ENCODE measurements around the gene TMEM151A. TPM values are rescaled to one million over a fixed set of nuclear protein-coding genes. Genes with fewer than 3 reads are reported as not detected.
"Not testable (repeated sequence)": the region's sequence is repeated elsewhere in the genome, so short reads cannot be mapped to it uniquely, and the experiment has no call there.

Gene TMEM151A
- total RNA-seq, 2 donors from 2014 or later, result 0.27 TPM; not detected in 1

DNA sequence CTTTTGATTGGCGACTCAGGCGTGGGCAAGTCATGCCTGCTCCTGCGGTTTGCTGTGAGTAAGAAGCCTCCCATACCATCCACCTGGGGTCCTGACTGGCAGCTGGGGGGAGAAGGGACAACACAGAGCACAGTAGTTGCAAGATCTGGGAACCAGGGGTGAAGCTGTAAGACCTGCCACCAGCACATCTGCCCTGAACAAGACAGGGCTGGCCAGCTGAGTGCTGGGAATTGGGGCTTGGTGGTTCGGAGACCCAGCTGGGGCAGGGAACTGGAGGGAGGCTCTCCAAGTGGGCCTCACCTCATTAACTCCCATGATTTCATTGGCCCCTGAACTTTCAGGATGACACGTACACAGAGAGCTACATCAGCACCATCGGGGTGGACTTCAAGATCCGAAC lies 19.9 kb upstream of the TMEM151A start:
- TF ChIP-seq, protein P1, sequence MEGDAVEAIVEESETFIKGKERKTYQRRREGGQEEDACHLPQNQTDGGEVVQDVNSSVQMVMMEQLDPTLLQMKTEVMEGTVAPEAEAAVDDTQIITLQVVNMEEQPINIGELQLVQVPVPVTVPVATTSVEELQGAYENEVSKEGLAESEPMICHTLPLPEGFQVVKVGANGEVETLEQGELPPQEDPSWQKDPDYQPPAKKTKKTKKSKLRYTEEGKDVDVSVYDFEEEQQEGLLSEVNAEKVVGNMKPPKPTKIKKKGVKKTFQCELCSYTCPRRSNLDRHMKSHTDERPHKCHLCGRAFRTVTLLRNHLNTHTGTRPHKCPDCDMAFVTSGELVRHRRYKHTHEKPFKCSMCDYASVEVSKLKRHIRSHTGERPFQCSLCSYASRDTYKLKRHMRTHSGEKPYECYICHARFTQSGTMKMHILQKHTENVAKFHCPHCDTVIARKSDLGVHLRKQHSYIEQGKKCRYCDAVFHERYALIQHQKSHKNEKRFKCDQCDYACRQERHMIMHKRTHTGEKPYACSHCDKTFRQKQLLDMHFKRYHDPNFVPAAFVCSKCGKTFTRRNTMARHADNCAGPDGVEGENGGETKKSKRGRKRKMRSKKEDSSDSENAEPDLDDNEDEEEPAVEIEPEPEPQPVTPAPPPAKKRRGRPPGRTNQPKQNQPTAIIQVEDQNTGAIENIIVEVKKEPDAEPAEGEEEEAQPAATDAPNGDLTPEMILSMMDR (IDR thresholded peaks at IDR 0.05), result no peak
- peaks cover 51% of the 10 kb centered on the region for H3K36me3 ChIP-seq

DNA sequence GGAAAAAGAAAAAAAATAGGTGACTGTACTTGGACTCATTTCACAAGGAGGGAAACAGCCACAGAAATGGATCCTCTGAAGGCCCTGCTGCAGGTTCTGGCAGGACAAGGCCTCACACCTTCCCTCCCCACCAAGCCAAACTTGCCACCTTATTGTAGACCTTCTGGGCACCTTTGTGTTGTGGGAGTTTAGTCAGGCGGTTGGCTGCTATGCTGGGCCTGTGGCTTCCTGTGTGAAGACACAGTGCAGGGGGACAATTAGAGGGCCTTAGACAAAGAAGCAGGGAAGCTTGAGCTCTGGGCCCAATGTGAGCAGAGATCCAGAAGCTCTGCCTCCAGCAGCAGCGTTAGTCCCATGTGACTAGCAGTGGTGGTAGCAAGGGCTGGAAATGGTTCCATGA lies 19.1 kb upstream of the TMEM151A start:
- TF ChIP-seq, protein P1 (IDR thresholded peaks at IDR 0.05), result no peak
- DNase-seq (ENCODE audit: low spot score), result no peak
- Histone ChIP-seq H3K4me1 (ENCODE audit: control insufficient read depth in 1 of 2, low read depth in 2 of 2) (peaks cover 13 to 23% of the 10 kb centered on the region in 2 donors), H3K36me3 (peaks cover 51% of the 10 kb centered on the region), H3K9me3 (no peaks in the 10 kb centered on the region), H3K27me3 (replicated peaks; ENCODE audit: insufficient read depth) (no peaks in the 10 kb centered on the region), H3K27ac (no peak overlapping the region), H3K4me3 (no peak overlapping the region)
- ATAC-seq (ENCODE audit: insufficient number of reproducible peaks, low FRiP score, low read depth), result no peak

More for the DNA sequence above, 19.9 kb upstream of the TMEM151A start:
- peaks cover 14 to 23% of the 10 kb centered on the region in 2 donors for H3K4me1 ChIP-seq (ENCODE audit: control insufficient read depth in 1 of 2, low read depth in 2 of 2)
- H3K27ac ChIP-seq, result no peak overlapping the region
- H3K4me3 ChIP-seq, result no peak overlapping the region
- H3K27me3 ChIP-seq (replicated peaks; ENCODE audit: insufficient read depth), result no peaks in the 10 kb centered on the region
- ATAC-seq (ENCODE audit: insufficient number of reproducible peaks, low FRiP score, low read depth) (no peak), DNase-seq (ENCODE audit: low spot score) (no peak)
- H3K9me3 ChIP-seq, result no peaks in the 10 kb centered on the region

DNA sequence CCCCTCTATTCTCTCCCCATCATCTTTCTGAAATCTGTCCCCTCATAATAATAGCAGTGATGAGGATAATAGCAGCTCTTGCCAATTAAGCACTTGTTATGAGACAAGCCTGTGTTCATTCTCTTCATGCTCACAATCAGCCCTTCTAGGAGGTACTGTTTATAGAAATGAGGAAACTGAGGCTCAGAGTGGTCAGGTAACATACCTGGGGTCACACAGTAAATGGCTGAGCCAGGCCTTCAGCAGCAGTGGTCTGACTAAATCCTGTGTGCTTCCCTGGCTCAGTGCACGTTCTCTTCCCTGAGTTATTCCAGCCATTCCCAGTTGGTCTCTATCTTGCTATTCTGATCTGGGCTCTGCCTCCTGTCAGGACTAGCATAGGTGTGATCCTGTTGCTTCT lies 17.5 kb upstream of the TMEM151A start:
- ATAC-seq (ENCODE audit: insufficient number of reproducible peaks, low FRiP score, low read depth) (no peak), DNase-seq (ENCODE audit: low spot score) (no peak)
- Histone ChIP-seq H3K9me3 (no peaks in the 10 kb centered on the region), H3K36me3 (peaks cover 51% of the 10 kb centered on the region), H3K27me3 (replicated peaks; ENCODE audit: insufficient read depth) (no peaks in the 10 kb centered on the region), H3K4me1 (ENCODE audit: control insufficient read depth in 1 of 2, low read depth in 2 of 2) (peaks cover 14 to 24% of the 10 kb centered on the region in 2 donors), H3K27ac (no peak overlapping the region), H3K4me3 (no peak overlapping the region)
- TF ChIP-seq, protein P1 (IDR thresholded peaks at IDR 0.05), result no peak

DNA sequence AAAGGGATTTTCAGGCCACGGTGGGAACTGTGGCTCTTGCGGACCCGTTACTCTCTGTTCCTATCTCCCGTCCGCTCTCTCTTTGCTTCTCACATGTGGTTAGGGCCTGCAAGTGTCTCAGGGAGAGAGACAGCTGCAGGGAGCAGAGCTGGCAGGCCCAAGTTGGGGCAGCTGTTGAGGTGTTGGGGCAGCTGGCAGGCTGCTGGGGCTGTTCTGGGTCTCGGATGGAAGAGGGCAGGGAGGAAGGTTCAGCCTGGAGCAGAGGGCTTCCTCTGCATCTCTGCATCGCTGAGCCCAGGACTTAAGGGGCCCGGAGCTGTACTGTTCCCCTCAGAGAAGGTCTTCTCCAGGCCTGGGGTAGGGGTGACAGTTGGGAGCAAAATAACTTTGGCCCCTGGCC lies 16.3 kb upstream of the TMEM151A start:
- H3K36me3 ChIP-seq, result peaks cover 51% of the 10 kb centered on the region
- H3K4me1 ChIP-seq (ENCODE audit: control insufficient read depth in 1 of 2, low read depth in 2 of 2), result peaks cover 3 to 12% of the 10 kb centered on the region in 2 donors
- no peaks in the 10 kb centered on the region for H3K9me3 ChIP-seq
- H3K27ac ChIP-seq, result no peak overlapping the region
- H3K4me3 ChIP-seq, result no peak overlapping the region
- no peak for ATAC-seq (ENCODE audit: insufficient number of reproducible peaks, low FRiP score, low read depth)
- no peaks in the 10 kb centered on the region for H3K27me3 ChIP-seq (replicated peaks; ENCODE audit: insufficient read depth)
- TF ChIP-seq, protein P1 (IDR thresholded peaks at IDR 0.05), result no peak
- DNase-seq (ENCODE audit: low spot score), result no peak

DNA sequence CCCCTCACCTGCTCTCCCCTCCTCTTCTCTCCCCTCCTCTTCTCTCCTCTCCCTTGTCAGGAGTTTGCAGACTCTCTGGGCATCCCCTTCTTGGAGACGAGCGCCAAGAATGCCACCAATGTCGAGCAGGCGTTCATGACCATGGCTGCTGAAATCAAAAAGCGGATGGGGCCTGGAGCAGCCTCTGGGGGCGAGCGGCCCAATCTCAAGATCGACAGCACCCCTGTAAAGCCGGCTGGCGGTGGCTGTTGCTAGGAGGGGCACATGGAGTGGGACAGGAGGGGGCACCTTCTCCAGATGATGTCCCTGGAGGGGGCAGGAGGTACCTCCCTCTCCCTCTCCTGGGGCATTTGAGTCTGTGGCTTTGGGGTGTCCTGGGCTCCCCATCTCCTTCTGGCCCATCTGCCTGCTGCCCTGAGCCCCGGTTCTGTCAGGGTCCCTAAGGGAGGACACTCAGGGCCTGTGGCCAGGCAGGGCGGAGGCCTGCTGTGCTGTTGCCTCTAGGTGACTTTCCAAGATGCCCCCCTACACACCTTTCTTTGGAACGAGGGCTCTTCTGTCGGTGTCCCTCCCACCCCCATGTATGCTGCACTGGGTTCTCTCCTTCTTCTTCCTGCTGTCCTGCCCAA lies 15.6 kb upstream of the TMEM151A start:
- no peak for ATAC-seq (ENCODE audit: insufficient number of reproducible peaks, low FRiP score, low read depth)
- H3K4me3 ChIP-seq, result no peak overlapping the region
- no peak for DNase-seq (ENCODE audit: low spot score)
- no peaks in the 10 kb centered on the region for H3K27me3 ChIP-seq (replicated peaks; ENCODE audit: insufficient read depth)
- H3K27ac ChIP-seq, result no peak overlapping the region
- H3K36me3 ChIP-seq, result peaks cover 48% of the 10 kb centered on the region
- H3K4me1 ChIP-seq (ENCODE audit: control insufficient read depth in 1 of 2, low read depth in 2 of 2), result peaks cover 3 to 6% of the 10 kb centered on the region in 2 donors
- H3K9me3 ChIP-seq, result no peaks in the 10 kb centered on the region
- TF ChIP-seq, protein P1 (IDR thresholded peaks at IDR 0.05), result no peak

DNA sequence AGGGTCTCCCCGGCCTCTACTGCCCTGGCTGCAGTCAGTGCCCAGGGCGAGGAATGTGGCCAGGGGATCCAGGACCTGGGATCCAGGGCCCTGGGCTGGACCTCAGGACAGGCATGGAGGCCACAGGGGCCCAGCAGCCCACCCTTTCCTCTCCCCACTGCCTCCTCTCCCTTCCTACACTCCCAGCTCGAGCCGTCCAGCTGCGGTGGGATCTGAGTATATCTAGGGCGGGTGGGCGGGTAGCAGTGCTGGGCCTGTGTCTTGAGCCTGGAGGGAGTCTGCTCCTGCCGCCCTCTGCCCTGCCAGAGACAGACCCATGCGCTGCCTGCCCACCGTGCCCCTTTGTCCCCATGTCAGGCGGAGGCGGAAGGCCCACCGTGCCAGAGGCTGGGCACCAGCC lies 15.1 kb upstream of the TMEM151A start:
- ATAC-seq (ENCODE audit: insufficient number of reproducible peaks, low FRiP score, low read depth); DNase-seq (ENCODE audit: low spot score): not testable (repeated sequence)

DNA sequence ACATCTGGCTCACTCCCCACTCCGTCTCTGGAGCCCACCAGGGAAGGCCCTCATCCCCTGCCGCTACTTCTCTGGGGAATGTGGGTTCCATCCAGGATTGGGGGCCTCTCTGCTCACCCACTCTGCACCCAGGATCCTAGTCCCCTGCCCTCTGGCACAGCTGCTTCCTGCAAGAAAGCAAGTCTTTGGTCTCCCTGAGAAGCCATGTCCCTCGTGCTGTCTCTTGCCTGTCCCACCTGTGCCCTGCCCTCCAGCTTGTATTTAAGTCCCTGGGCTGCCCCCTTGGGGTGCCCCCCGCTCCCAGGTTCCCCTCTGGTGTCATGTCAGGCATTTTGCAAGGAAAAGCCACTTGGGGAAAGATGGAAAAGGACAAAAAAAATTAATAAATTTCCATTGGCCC lies 14.6 kb upstream of the TMEM151A start:
- peaks cover 42% of the 10 kb centered on the region for H3K36me3 ChIP-seq
- DNase-seq (ENCODE audit: low spot score); H3K4me1 ChIP-seq (ENCODE audit: control insufficient read depth in 1 of 2, low read depth in 2 of 2); H3K27me3 ChIP-seq (replicated peaks; ENCODE audit: insufficient read depth); ATAC-seq (ENCODE audit: insufficient number of reproducible peaks, low FRiP score, low read depth); H3K9me3 ChIP-seq; H3K27ac ChIP-seq; H3K4me3 ChIP-seq: not testable (repeated sequence)

More for the DNA sequence above, 15.1 kb upstream of the TMEM151A start:
- H3K9me3 ChIP-seq; H3K4me1 ChIP-seq (ENCODE audit: control insufficient read depth in 1 of 2, low read depth in 2 of 2); H3K4me3 ChIP-seq; H3K27me3 ChIP-seq (replicated peaks; ENCODE audit: insufficient read depth); H3K27ac ChIP-seq: not testable (repeated sequence)
- peaks cover 46% of the 10 kb centered on the region for H3K36me3 ChIP-seq

Data from thoracic aorta (tissue), 2 donors.